CD4-positive, alpha-beta T cell treated with Interleukin-10 for 1 hour (primary cell): ENCODE measurements around the gene SUPT5H.
A peak's percentile ranks its signal among the peaks of the same experiment; 100 is the strongest.
"Not testable (repeated sequence)": the region's sequence is repeated elsewhere in the genome, so short reads cannot be mapped to it uniquely, and the experiment has no call there.

ENCODE experiments used
- DNase-seq: peaks from one replicate; pipeline ENCODE4 v3.0.0-alpha.2; 2020

The SUPT5H gene

GRCh38 chr19:39469036-39469435 is 23.7 kb downstream of the SUPT5H start:
- DNase-seq = no peak

- no peak for DNase-seq
Measured at GRCh38 chr19:39469567-39469966, 24.2 kb downstream of the SUPT5H start.

GRCh38 chr19:39470724-39471339 is 25.4 kb downstream of the SUPT5H start:
- no peak for DNase-seq

DNA sequence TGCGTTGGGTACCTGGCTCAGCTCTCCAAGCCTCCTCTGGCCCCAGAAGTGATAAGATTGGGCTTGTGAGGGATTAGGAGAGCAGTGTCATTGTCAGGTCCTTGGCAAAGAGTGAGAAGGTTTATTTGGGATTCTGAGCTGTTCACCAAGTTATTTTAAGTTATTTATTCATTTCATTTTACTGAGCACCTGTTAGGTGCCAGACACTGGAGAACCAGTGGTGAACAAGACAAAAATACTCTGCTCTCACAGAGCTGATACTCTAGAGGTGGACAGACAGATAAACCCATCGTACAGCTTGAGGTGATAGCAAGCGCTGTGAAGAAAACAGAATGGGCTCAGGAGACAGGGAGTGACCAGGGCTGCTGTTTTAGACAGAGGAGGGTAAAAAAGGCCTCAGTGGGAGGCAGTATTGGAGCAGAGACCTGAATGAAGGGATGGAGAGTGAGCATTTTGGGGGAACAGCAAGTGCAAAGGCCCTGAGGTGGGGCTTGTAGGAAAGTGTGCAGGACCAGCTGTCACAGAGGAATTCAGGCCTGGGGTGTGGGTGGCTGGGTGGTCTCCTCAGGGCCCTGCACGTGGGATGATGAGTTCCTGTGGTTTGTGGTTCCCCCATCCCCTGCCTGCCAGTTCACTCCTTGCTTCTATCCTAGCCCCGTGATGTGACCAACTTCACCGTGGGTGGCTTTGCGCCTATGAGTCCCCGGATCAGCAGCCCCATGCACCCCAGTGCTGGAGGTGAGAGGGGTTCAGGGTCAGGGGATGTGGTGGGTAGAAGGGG is 26.6 kb downstream of the SUPT5H start:
- DNase-seq = no peak

DNA sequence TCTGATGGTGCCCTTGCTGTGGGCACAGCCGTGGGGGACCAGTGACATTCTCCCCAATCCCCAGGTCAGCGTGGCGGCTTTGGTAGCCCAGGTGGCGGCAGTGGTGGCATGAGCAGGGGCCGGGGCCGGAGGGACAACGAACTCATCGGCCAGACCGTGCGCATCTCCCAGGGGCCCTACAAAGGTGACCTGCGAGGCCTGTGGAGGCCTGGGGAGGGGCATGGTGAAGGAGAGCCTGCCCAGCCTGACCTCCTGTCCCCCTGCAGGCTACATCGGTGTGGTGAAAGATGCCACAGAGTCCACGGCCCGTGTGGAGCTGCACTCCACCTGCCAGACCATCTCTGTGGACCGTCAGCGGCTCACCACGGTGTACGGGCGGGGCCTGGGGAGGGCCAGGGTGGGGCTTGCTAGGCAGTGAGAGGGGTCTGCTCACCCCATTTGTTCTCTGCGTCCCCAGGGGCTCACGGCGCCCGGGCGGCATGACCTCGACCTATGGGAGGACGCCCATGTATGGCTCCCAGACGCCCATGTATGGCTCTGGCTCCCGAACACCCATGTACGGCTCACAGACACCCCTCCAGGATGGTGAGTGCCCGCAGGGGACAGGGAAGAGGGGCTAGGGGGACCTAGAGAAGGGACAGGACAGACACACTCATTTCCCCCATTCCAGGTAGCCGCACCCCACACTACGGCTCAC is 27.5 kb downstream of the SUPT5H start:
- DNase-seq = no peak

DNA sequence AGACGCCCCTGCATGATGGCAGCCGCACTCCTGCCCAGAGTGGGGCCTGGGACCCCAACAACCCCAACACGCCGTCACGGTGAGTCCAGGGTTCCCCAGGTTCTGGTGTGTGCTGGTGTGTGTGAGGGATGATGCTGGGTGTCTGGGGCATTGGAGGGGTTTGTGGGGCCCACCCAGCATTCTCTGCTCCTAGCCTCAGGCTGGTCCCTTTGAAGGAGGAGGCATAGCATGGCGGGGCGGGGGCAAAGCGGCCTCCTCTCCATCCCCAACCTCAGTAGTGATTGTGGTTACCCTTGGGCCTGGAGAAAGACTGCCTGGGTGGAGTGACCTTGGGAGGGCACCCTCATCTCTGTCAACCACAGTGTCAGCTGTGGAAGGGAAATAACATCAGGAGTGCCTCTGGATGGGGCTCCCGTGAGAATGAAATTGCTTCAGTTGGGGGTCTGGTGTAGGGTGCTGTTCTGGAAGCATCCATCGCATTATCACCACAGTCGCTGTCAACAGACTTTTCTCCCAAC is 28.1 kb downstream of the SUPT5H start:
- DNase-seq = no peak

- peak; percentile 79 for DNase-seq
Measured at GRCh38 chr19:39474139-39474620, 28.8 kb downstream of the SUPT5H start.

DNA sequence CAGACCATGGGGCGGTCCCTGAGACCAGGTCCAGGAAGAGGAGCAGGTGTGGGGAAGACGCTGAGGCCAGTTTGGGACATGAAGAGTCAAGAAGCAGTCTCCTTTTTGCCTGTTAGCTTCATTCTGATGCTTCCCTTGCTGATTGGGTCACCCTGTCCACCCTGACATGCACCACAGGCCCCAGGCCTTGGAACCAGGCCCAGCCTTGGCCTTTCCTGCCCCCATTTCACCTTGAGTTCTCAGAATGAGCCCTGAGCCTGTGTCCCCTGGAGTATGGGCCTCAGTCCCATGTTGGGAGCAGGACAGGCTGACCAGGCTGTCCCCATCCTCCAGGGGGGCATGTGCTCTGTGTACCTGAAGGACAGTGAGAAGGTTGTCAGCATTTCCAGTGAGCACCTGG is 30.4 kb downstream of the SUPT5H start:
- DNase-seq = no peak

GRCh38 chr19:39479319-39479801 is 34.0 kb downstream of the SUPT5H start:
- not testable (repeated sequence) for DNase-seq

DNA sequence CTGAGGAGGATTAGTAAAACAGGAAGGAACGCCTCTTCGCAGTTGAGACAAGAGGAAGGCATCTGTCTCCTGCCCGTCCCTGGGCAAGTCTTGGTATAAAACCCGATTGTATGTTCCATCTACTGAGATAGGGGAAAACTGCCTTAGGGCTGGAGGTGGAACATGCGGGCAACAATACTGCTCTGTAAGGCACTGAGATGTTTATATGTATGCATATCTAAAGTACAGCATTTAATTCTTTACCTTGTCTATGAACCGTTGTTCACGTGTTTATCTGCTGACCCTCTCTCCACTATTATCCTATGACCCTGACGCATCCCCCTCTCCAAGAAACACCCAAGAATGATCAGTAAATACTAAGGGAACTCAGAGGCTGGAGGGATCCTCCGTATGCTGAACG is 34.5 kb downstream of the SUPT5H start:
- no peak for DNase-seq

GRCh38 chr19:39480337-39481228 is 35.2 kb downstream of the SUPT5H start, which contains the start of gene TIMM50:
Gene TIMM50 (plus strand): TSS chr19:39480838. CDS start chr19:39480854, 16 bp downstream.
- peak; percentile 97 for DNase-seq

GRCh38 chr19:39481229-39481545 is 35.8 kb downstream of the SUPT5H start:
- DNase-seq = no peak

DNA sequence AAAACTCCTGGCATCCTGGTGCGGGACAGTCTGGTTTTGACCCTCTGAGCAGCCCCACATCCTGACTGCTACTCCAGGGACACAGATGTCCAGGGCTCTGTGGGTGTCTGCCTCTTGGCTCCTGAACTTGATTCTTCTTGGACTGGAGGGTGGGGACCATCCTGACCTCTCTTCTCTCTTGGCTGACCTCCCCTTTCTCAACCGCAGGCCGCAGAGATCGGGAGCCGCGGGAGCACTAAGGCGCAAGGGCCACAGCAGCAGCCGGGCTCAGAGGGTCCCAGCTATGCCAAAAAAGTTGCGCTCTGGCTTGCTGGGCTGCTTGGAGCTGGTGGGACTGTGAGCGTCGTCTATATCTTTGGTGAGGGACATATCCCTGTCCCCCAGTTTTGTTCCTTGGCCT is 36.3 kb downstream of the SUPT5H start:
- DNase-seq = no peak

DNA sequence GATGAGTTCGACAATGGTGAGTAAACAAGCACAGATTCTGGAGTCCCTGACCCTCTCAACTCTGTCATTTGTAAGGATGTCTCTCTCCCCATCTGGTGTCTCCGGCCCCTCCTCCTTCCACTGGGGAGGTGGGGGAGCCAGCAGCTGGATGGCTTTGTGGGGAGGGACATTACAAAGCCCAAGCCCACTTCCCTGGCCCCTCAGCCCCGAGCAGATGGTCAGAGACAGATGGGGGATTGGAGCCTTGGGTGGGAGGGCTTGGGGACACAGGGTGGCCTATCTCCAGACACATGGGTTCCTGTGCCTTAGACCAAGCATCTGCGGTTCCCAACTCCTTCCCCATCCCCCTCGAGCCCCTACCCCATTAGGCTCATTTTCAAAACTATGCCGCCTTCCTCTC is 37.8 kb downstream of the SUPT5H start:
- DNase-seq = no peak

DNA sequence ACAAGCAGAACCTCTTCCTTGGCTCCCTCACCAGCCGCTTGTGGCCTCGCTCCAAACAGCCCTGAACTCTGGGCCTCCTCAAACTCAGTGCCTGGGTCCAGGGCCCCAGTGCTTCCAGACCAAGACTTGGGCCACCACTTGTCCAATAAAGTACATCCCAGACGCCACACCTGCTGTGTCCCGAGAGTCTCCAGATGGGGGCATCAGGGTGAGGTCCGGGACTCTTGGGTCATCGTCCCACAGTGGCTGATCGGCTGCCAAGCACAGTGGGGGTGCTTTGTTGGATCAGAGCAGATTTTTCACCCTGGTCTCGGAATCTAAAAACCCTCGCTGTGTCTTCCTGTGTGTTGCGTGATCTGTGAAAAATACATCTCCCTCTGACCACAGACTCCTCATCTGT is 44.4 kb downstream of the SUPT5H start:
- no peak for DNase-seq

- DNase-seq = no peak
Measured at GRCh38 chr19:39492225-39492624, 46.8 kb downstream of the SUPT5H start.

DNA sequence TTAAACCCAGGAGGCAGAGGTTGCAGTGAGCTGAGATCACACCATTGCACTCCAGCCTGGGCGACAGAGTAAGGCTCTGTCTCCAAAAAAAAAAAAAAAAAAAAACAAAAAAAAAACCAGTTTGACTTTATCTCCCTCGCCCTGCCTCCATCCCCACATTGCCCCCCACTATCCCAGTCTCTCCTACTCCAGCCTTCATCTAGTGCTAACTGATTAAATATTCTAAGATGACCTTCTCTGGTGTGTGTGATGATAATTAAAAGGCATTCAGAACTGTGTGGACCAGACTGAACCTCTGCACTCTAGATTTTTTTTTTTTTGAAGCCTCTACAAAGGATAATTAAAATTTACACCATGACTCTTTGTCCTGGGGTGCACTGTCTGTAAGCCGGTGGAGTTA is 47.4 kb downstream of the SUPT5H start:
- DNase-seq = no peak

DNA sequence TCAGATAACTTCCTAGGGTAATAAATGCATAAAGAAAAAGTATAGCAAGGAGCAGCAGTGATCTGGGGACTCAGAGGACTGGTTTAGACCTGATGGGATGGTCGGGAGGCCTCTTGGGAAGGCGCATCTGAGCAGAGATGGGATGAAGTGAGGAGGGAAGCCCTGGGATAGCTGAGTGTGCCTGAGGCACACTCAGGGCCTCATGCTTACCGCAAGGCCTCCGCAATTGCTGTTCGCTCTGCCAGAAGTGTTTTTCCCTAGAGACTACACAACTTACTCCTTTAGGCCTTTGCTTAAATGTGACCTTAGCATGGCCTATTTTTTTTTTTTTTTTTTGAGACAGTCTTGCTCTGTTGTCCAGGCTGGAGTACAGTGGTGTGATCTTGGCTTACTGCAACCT is 49.3 kb downstream of the SUPT5H start:
- no peak for DNase-seq

GRCh38 chr19:39496063-39496462 is 50.7 kb downstream of the SUPT5H start:
- no peak for DNase-seq

GRCh38 chr19:39497701-39497995 is 52.3 kb downstream of the SUPT5H start:
- DNase-seq = no peak

- no peak for DNase-seq
Measured at GRCh38 chr19:39497996-39498797, 52.8 kb downstream of the SUPT5H start.
